ENCODE results near the gene AGAP1. TPM values are rescaled to one million over a fixed set of nuclear protein-coding genes. Genes with fewer than 3 reads are reported as not detected.

AGAP1 gene
- total and polyA plus RNA-seq, 7 donors: 10.8 to 42.7 (median 18.6) TPM

GRCh38 chr2:235876099-235876679, 382.3 kb downstream of the AGAP1 start:
- Histone ChIP-seq H3K27me3 (no peaks in the 10 kb centered on the region), H3K4me1 (no peaks in the 10 kb centered on the region), H3K36me3 (no peaks in the 10 kb centered on the region), H3K27ac (no peak overlapping the region), H3K9me3 (no peaks in the 10 kb centered on the region), H3K4me3 (no peak overlapping the region)
- intact Hi-C loops (cut with DNase I): no loop called here
- TF ChIP-seq EP300 (IDR thresholded peaks at IDR 0.05) (no peak), POLR2AphosphoS5 (IDR thresholded peaks at IDR 0.05) (no peak), POLR2A (IDR thresholded peaks at IDR 0.05) (no peak)
- TF ChIP-seq, protein P1, sequence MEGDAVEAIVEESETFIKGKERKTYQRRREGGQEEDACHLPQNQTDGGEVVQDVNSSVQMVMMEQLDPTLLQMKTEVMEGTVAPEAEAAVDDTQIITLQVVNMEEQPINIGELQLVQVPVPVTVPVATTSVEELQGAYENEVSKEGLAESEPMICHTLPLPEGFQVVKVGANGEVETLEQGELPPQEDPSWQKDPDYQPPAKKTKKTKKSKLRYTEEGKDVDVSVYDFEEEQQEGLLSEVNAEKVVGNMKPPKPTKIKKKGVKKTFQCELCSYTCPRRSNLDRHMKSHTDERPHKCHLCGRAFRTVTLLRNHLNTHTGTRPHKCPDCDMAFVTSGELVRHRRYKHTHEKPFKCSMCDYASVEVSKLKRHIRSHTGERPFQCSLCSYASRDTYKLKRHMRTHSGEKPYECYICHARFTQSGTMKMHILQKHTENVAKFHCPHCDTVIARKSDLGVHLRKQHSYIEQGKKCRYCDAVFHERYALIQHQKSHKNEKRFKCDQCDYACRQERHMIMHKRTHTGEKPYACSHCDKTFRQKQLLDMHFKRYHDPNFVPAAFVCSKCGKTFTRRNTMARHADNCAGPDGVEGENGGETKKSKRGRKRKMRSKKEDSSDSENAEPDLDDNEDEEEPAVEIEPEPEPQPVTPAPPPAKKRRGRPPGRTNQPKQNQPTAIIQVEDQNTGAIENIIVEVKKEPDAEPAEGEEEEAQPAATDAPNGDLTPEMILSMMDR (IDR thresholded peaks at IDR 0.05): no peak
- no peak for DNase-seq
- 75 to 95% methylated on average over 9 of the region's 9 CpGs for WGBS, 2 donors

GRCh38 chr2:235877275-235877802, 383.5 kb downstream of the AGAP1 start:
- no peaks in the 10 kb centered on the region for H3K4me1 ChIP-seq
- no peaks in the 10 kb centered on the region for H3K27me3 ChIP-seq
- WGBS, 2 donors: 82 to 91% methylated on average over 15 of the region's 15 CpGs
- H3K9me3 ChIP-seq: no peaks in the 10 kb centered on the region
- no peak overlapping the region for H3K4me3 ChIP-seq
- intact Hi-C loops (cut with DNase I): no loop called here
- H3K27ac ChIP-seq: no peak overlapping the region
- no peak for DNase-seq
- no peaks in the 10 kb centered on the region for H3K36me3 ChIP-seq
- TF ChIP-seq POLR2AphosphoS5 (IDR thresholded peaks at IDR 0.05) (no peak), EP300 (IDR thresholded peaks at IDR 0.05) (no peak), POLR2A (IDR thresholded peaks at IDR 0.05) (no peak)
- TF ChIP-seq, protein P1 (IDR thresholded peaks at IDR 0.05): no peak

GRCh38 chr2:235879116-235879515, 385.3 kb downstream of the AGAP1 start:
- DNase-seq: no peak
- 94 to 96% methylated on average over 7 of the region's 7 CpGs for WGBS, 2 donors
- intact Hi-C loops (cut with DNase I): no loop called here

DNA sequence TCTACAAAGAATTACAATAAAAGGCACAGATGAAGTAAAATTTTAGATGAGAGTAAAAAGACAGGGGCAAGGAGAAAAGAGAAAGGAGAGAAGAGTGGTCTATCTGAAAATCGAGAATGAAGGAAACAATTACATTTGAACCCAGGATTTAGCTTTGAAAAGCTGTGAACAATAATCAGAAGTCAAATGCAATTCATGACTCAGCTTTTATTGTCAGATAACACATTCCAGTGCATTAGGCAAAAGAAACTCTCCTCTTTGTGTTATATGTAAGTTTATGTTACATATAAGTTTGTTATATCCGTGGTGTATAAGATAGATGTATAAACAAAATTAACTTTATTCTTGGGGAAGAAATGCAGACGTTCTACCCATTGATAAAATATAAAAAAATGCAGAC, 389.8 kb downstream of the AGAP1 start:
- WGBS, 2 donors: 81 to 89% methylated on average over 3 of the region's 3 CpGs
- H3K4me1 ChIP-seq: no peaks in the 10 kb centered on the region
- no peaks in the 10 kb centered on the region for H3K9me3 ChIP-seq
- TF ChIP-seq EP300 (IDR thresholded peaks at IDR 0.05) (no peak), POLR2AphosphoS5 (IDR thresholded peaks at IDR 0.05) (no peak), POLR2A (IDR thresholded peaks at IDR 0.05) (no peak)
- TF ChIP-seq, protein P1 (IDR thresholded peaks at IDR 0.05): no peak
- no peak for DNase-seq
- H3K36me3 ChIP-seq: peaks cover 0 to 12% (median 0%) of the 10 kb centered on the region in 4 donors
- no peak overlapping the region for H3K27ac ChIP-seq
- H3K4me3 ChIP-seq: no peak overlapping the region
- intact Hi-C loops (cut with DNase I): no loop called here
- no peaks in the 10 kb centered on the region for H3K27me3 ChIP-seq

More at GRCh38 chr2:235879116-235879515, 385.3 kb downstream of the AGAP1 start:
- Histone ChIP-seq H3K27ac (no peak overlapping the region), H3K4me1 (no peaks in the 10 kb centered on the region), H3K4me3 (no peak overlapping the region), H3K9me3 (no peaks in the 10 kb centered on the region), H3K36me3 (no peaks in the 10 kb centered on the region), H3K27me3 (no peaks in the 10 kb centered on the region)
- TF ChIP-seq EP300 (IDR thresholded peaks at IDR 0.05): no peak

DNA sequence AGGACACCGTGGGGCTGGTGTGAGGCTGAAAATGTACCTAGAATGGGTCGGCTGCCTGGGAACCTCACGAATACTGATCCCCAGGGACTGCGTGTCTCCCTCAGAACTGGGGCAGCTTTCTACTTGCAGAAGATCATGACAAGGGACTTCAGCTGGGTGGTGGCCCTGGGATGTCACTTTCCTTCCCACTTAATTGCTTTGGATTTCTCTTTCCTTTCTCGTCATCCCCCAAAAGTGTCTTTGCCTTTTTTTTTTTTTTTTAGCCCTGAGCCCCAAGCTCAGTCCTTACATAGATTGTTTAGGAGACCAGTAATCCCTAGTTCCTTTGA, 395.4 kb downstream of the AGAP1 start:
- Histone ChIP-seq H3K4me1 (no peaks in the 10 kb centered on the region), H3K36me3 (peaks cover 0 to 17% (median 0%) of the 10 kb centered on the region in 4 donors)
- WGBS, 2 donors: 90 to 96% methylated on average over 5 of the region's 5 CpGs

More for the DNA sequence above, 395.4 kb downstream of the AGAP1 start:
- intact Hi-C loops (cut with DNase I): no loop called here
- no peak for TF ChIP-seq POLR2AphosphoS5 (IDR thresholded peaks at IDR 0.05)
- TF ChIP-seq, protein P1 (IDR thresholded peaks at IDR 0.05): no peak
- TF ChIP-seq POLR2A (IDR thresholded peaks at IDR 0.05): no peak
- no peak for TF ChIP-seq EP300 (IDR thresholded peaks at IDR 0.05)
- Histone ChIP-seq H3K9me3 (no peaks in the 10 kb centered on the region), H3K4me3 (no peak overlapping the region), H3K27me3 (no peaks in the 10 kb centered on the region), H3K27ac (no peak overlapping the region)
- DNase-seq: no peak

All from sigmoid colon (tissue), 7 donors.